Thyroid gland (tissue), 4 donors: ENCODE measurements around the gene DTHD1.

ENCODE experiments used
- POLR2A ChIP-seq, 2 donors: fragments of 450-650 bp; IDR thresholded peaks; one replicate each; pipeline ENCODE4 v1.6.1; 2017; ENCODE audit warnings: antibody characterized with exemption in 2 of 2, mild to moderate bottlenecking in 2 of 2, moderate library complexity in 1 of 2
- TF ChIP-seq, protein P1 (sequence below), 6 experiments: fragments of 200-600 bp in 3 of 6; fragments of 450-650 bp in 3 of 6; sonication (generic) in 3 of 6; IDR thresholded peaks; one replicate each; pipeline ENCODE4 v1.5.1; 2016 to 2019; ENCODE audit warnings: antibody characterized with exemption in 6 of 6, mild to moderate bottlenecking in 2 of 6, inconsistent platforms in 1 of 6, moderate library complexity in 1 of 6

DNA sequence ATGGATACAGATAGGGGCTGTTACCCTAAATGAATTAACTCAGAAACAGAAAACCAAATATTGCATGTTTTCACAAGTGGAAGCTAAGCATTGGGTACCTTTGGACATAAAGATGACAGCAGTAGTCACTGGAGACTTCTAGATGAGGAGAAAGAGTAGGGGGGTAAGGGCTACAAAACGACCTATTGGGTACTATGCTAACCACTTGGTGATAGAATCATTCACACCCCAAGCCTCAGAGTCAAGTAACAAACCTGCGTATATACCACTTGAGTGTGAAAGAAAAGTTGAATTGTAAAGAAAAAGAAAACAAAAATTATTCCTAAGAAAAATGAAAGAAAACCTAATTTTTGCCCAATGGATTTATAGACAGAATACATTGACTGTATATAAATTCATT, 29.4 kb upstream of the DTHD1 start:
- TF ChIP-seq, protein P1, sequence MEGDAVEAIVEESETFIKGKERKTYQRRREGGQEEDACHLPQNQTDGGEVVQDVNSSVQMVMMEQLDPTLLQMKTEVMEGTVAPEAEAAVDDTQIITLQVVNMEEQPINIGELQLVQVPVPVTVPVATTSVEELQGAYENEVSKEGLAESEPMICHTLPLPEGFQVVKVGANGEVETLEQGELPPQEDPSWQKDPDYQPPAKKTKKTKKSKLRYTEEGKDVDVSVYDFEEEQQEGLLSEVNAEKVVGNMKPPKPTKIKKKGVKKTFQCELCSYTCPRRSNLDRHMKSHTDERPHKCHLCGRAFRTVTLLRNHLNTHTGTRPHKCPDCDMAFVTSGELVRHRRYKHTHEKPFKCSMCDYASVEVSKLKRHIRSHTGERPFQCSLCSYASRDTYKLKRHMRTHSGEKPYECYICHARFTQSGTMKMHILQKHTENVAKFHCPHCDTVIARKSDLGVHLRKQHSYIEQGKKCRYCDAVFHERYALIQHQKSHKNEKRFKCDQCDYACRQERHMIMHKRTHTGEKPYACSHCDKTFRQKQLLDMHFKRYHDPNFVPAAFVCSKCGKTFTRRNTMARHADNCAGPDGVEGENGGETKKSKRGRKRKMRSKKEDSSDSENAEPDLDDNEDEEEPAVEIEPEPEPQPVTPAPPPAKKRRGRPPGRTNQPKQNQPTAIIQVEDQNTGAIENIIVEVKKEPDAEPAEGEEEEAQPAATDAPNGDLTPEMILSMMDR (IDR thresholded peaks at IDR 0.05) = no peak
- no peak for TF ChIP-seq POLR2A (IDR thresholded peaks at IDR 0.05)
